WTC11 (cell line): ENCODE data around the gene ALG11.

ENCODE experiments used
- FOXP1 ChIP-seq: sonication (generic); formaldehyde crosslinking; IDR thresholded peaks from 2 replicates; pipeline ENCODE4 v1.8.0; 2022; ENCODE audit warnings: missing genetic modification reagents, mild to moderate bottlenecking, moderate library complexity, borderline replicate concordance
- TF ChIP-seq, protein P1 (sequence below): sonication (generic); formaldehyde crosslinking; IDR thresholded peaks from 2 replicates; pipeline ENCODE4 v1.8.0; 2022; ENCODE audit warnings: mild to moderate bottlenecking, missing genetic modification reagents

DNA sequence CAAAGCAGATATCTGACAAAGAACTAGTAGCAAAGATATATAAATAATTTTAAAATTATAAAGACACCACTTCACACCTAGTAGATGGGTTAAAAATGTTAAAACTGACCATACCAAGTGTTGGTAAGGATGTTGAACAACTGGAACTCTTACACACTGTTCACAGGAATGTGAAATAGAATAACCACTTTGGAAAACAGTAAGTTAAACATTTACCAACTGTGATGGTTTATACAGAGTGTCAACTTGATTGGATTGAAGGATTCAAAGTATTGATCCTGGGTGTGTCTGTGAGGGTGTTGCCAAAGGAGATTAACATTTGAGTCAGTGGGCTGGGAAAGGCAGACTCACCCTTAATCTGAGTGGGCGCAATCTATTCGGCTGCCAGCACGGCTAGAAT lies 31.5 kb downstream of the ALG11 start:
- TF ChIP-seq FOXP1 (CRISPR knock-in tag) = no peak
- TF ChIP-seq, protein P1, sequence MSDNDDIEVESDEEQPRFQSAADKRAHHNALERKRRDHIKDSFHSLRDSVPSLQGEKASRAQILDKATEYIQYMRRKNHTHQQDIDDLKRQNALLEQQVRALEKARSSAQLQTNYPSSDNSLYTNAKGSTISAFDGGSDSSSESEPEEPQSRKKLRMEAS = no peak
